SH-SY5Y (cell line): Measurements from ENCODE around the gene TLCD4.

ENCODE experiments used
- GATA2 ChIP-seq: IDR thresholded peaks from 2 replicates; pipeline ENCODE4 v1.6.1; 2011; ENCODE audit warnings: mild to moderate bottlenecking, low read depth, low read length
- GATA3 ChIP-seq: IDR thresholded peaks from 2 replicates; pipeline ENCODE4 v1.6.1; 2011; ENCODE audit warnings: low read depth, mild to moderate bottlenecking, low read length, moderate library complexity

GRCh38 chr1:95116580-95117206 is 462 bp upstream of the TLCD4 start:
- no peak for TF ChIP-seq GATA3
- TF ChIP-seq GATA2: no peak
